GM21619 (cell line): Measurements from ENCODE around the gene CBLB.

ENCODE experiments used
- ATAC-seq: cut with Tn5 transposase; IDR thresholded peaks from one replicate; pipeline ENCODE4 v1.9.1; 2021; ENCODE audit not compliant: unreplicated experiment

The CBLB gene

DNA sequence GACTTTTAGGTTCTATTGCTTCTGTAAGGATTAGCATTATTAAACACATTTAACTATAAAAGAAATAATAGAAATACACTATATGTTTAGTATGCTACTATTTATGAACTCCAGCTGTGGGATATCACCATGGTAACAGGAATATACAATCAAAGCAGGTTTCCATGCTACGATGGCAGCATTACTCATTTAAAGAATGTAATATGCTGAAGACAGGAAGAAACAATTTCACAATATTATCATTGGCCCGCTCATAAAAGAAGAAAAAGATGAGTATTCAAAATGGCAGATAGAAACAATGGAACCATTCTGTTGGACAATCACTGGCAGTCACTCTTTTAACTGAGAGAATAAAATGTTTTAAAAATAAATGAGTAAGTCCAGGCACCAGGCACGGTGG is 153.4 kb downstream of the CBLB start:
- ATAC-seq = no peak

- ATAC-seq = no peak
These were observed 154.4 kb downstream of the CBLB start for GRCh38 chr3:105714453-105714852.

- ATAC-seq = no peak
These were observed 159.8 kb downstream of the CBLB start for GRCh38 chr3:105708980-105709379.

DNA sequence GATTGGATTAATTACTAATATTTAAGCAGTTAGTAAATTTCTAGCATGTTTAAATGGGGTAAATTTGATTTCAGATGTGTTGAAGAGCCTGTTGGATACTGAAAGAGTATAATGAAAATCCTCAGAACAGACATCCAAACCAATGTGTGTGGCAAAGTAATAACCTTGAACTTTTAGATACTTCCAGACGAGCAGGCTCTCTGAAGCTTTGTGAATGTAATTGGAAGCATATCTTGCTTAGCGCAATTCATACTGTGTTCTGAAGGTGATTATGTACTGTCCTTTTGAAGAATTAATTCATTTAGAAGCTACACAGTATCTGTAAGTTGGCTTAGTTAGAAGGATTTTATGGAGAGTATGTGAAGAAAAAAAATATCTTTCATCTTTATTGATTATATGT is 161.8 kb downstream of the CBLB start:
- ATAC-seq = no peak

DNA sequence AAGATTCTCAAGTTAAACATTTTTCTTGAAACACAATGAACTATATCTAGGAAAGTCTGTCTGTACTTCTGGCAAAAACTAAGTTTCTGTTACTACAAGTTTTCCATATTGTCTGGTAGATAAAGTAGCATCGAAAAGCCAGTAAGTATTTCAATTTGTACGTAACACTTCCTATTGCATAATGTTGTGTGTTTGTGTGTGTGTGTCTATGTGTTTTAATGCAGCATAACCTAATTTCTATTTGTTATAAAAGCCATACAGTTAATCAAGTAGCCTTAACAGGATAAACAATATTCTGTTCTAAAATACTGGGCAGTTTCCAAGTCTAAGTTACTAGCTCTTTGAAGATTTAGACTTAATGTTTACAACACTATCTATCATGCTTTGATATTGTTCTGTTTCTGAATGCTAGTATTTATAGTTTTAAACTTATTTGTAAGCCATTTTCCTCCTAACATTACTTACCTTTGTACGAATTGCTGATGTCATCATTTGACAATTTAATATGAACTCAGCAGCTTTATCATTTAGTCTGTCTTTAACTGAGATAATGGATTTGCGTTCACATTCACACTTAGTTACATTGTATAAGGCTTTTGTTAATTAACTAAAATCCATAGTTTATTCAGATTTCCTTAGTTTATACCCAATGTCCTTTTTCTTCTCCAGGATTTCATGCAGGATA is 163.9 kb downstream of the CBLB start:
- no peak for ATAC-seq

DNA sequence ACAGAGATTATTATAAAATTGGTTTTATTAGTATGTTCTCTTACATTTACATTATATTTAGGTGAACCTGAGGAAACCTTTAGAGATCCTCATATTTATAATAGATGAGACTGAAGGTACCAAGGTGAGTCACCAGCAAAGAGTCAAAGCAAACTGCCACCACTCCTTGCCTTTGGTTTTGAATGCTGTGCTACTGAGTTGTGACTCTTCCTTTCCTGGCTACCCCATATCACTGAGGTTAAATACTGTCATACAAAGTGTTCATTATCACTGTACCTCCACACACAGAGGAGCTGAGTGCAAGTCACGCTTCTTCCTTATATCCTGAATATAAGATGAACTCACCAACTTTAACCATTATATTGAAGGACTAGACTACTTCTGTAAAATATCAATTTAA is 168.2 kb downstream of the CBLB start:
- ATAC-seq = no peak

GRCh38 chr3:105691633-105692032 is 177.2 kb downstream of the CBLB start:
- no peak for ATAC-seq

DNA sequence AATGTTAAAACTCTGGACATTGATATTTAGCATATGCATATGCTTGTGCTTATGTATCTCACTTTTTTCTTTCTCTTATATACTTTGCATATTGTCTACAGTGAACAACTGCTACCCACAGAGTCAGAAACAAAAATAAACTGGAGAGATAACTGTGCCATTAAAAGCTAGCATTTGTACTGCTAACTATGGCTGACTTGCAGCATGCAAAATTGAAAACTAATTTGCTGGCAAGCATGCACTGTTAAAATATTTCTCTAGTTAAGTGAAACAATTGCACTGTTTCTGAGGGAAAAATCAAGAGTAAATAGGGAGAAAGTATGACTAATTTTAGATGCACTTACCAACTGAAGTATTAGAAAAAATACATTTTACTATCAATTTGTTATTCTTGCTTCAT is 177.8 kb downstream of the CBLB start:
- no peak for ATAC-seq

DNA sequence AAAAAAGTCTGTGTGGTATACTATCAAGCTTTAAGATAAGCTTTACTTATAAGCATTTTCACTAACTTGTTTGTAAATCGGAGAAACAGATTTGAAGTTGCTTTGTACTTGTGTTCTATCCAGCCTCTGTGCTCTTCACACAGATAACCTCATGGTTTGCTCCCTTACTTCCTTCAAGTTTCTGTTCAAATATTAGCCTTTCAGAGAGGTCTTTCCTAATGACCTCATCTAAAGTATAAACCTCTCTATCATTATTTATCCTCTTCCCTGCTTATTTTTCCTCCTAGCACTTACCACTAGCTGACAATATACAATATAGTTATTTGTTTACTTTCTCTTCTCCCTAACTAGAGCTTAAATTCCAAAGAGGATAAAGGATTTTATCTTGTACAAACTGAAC is 180.0 kb downstream of the CBLB start:
- no peak for ATAC-seq

DNA sequence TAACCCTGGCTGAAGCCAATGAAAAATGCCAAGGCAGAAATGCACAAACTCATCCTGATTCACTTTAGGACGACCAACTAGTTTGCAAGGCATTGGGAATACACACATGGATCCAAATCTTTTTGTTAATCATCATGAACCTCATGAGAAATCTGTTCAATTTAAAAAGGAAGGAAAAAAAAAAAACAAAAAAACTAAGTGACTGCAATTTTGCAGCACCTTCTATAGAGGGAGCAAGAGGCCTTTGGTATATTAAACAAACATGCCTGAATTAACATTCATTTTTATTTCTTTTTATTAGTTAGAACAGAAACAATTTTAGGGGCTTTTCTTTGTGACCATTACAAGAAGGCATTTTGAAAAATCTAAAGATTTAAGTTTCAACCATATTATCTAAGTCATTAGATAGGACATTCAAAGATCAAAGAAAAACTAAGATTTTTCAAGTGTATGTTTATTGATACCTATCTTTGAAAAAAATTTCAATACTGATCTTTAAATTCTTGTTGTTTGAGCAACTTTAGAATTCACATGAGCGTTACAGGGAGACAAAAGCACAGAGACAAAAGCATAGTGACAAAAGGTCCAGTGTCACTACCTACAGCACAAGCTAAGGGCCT is 182.4 kb downstream of the CBLB start:
- ATAC-seq = no peak

DNA sequence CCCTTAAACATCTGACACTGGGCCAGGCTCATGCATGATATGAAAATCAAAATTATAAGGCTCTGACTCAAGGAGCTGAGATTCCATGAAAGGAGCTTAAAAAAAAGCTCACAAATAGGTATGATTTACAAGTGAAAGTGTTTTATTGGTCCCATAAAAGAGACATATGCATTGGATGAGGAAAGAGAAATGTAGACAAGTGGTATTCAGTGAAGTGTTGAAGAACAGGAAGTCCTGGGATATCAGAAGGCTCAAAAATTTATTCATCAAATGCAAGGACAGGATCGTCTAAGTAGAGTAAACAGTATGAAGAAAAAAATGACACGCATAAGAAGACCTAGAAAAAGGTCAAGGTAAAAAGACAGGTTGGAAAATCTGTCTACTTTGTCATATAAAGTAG is 188.9 kb downstream of the CBLB start:
- no peak for ATAC-seq

DNA sequence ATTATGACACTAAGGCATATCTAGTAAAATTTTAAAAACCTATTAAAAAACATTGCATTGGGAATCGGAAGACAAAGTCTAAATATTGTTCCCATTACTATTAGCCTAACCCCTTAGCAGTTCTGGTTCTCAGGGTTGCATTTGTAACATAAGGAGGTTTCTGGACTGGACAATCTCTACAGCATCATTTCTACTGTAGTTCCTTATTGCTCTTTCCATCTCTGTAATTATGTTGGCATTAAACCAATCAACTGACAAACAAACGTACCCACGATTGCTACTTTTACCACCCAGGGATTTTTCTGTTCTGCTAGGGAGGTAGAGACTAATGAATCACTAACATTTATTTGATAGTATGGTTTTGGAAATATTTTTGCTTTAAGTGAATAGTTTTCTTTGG is 190.8 kb downstream of the CBLB start:
- ATAC-seq = no peak

DNA sequence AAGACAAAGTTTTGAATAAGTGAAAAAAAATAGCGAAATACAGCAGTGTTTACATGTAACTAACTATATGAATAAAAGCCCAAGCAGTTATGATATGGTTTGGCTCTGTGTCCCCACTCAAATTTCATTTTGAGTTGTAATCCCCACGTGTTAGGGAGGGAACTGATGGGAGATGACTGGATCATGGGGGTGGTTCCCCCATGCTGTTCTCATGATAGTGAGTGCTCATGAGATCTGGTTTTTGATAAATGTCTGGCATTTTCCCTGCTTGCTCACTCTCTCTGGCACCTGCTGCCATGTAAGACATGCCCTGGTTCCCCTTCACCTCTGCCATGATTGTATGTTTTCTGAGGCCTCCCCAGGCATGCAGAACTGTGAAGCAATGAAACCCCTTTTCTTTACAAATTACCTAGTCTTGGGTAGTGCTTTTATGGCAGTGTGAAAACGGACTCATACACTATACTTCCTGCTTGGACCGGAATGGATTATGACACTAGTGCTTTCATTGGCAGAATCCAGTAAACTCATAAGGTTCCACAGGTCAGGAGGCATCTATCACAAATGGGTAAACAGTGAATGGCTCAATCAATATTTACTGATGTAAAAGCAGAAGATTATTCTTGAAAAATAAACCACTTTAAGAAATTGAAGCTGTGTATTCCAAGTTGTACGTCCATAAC is 192.1 kb downstream of the CBLB start:
- ATAC-seq = no peak

- no peak for ATAC-seq
These were observed 194.3 kb downstream of the CBLB start for GRCh38 chr3:105674437-105675065.

GRCh38 chr3:105672996-105673395 is 195.8 kb downstream of the CBLB start:
- ATAC-seq = no peak

DNA sequence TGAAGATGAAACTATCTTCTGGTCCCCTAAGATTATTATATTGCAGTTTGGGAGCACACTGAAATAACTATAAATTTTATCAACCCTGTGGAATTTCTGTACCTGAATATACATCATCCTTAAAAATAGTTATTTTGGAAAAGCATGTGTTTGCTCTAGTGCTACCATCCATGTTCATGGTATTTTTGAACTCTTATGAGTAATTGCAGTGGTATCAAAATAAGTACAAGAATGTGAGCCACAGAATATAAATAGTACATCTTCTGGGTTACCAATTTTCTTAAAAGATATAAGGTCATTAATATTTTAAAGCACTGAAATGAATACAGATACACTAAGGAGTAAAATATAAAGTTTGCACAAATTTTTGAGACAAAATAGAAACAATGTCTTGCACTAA is 206.5 kb downstream of the CBLB start:
- no peak for ATAC-seq

GRCh38 chr3:105661461-105661860 is 207.4 kb downstream of the CBLB start:
- ATAC-seq = no peak

- no peak for ATAC-seq
These were observed 211.9 kb downstream of the CBLB start for GRCh38 chr3:105656651-105657504.

- no peak for ATAC-seq
These were observed 214.9 kb downstream of the CBLB start for GRCh38 chr3:105653868-105654267.

- no peak for ATAC-seq
These were observed 215.6 kb downstream of the CBLB start for GRCh38 chr3:105653166-105653565.

GRCh38 chr3:105649480-105649879 is 219.3 kb downstream of the CBLB start:
- no peak for ATAC-seq
